Measurements from ENCODE around the gene HAGH.

The HAGH gene

DNA sequence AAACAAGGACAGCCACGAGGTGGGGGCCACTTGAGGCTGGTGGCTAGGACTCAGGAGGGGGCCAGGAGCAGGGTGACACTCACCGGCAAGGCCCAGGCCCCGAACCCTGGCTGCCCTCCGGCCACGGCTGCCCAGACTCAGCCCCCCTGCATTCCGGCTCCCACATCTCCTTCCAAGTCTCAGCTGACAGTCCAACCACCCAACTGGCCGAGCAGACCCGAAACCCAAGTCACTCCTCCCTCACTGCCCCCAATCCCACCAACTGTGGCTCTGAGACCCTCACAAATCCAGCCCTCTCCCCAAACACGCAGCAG, 9.4 kb downstream of the HAGH start:
- TF ChIP-seq, protein P1, sequence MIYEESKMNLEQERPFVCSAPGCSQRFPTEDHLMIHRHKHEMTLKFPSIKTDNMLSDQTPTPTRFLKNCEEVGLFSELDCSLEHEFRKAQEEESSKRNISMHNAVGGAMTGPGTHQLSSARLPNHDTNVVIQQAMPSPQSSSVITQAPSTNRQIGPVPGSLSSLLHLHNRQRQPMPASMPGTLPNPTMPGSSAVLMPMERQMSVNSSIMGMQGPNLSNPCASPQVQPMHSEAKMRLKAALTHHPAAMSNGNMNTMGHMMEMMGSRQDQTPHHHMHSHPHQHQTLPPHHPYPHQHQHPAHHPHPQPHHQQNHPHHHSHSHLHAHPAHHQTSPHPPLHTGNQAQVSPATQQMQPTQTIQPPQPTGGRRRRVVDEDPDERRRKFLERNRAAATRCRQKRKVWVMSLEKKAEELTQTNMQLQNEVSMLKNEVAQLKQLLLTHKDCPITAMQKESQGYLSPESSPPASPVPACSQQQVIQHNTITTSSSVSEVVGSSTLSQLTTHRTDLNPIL (CRISPR knock-in tag; IDR thresholded peaks at IDR 0.05; ENCODE audit: low read depth), result no peak
- TF ChIP-seq ESRRG (CRISPR knock-in tag; IDR thresholded peaks at IDR 0.05) (no peak), TCF4 (CRISPR knock-in tag; IDR thresholded peaks at IDR 0.05; ENCODE audit: borderline replicate concordance) (no peak), BACH2 (CRISPR knock-in tag; IDR thresholded peaks at IDR 0.05; ENCODE audit: borderline replicate concordance) (no peak)
- ATAC-seq, result no peak

DNA sequence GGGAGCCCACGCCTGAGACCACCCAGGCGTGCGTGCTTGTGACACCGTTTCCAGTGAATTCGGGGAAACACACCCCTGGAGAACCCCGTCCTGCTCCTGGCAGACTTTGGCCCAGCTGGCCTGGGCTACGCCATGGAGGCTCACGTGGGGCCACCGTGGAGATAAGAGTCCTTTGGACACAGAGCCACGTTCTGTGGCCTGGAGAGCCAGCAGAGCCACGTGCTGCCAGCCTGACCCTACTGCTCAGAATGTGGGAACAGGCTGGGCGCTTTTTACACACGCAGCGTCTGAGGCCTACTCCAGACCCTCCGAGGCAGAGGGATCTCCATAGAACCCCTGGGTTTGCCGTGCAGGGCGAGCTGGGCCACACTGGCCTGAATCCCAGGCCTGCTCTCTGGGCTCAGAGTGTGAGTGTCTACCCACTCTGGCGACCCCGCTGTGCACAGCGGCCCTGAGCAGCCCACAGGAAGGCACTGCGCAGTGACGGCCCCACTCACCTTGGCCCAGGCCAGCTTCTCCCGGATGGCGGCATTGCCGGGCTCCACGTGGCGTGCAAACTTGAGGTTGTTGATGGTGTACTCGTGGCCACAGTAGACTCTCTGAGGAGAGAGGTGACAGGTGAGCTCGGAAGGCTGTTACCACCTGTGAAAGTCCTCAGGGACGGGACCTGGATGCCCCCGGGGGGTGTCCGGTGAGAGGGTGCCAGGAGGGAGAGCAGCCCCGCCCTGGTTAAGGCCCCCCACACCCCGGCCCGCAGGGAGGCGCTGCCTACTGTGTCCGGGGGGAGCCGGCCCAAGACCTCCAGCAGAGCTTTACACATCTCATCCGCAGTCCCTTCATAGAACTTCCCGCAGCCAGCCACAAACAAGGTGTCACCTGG, 10.0 kb downstream of the HAGH start:
- TF ChIP-seq ZNF8 (CRISPR knock-in tag; IDR thresholded peaks at IDR 0.05), result no peak
- TF ChIP-seq ARNTL (CRISPR knock-in tag; IDR thresholded peaks at IDR 0.05; ENCODE audit: borderline replicate concordance, low read depth), result no peak
- no peak for TF ChIP-seq CSDC2 (CRISPR knock-in tag; IDR thresholded peaks at IDR 0.05)
- no peak for TF ChIP-seq ISL1 (CRISPR knock-in tag; IDR thresholded peaks at IDR 0.05)
- TF ChIP-seq OSR1 (CRISPR knock-in tag; IDR thresholded peaks at IDR 0.05), result no peak
- no peak for TF ChIP-seq TCF4 (CRISPR knock-in tag; IDR thresholded peaks at IDR 0.05; ENCODE audit: borderline replicate concordance)
- TF ChIP-seq, protein P2, sequence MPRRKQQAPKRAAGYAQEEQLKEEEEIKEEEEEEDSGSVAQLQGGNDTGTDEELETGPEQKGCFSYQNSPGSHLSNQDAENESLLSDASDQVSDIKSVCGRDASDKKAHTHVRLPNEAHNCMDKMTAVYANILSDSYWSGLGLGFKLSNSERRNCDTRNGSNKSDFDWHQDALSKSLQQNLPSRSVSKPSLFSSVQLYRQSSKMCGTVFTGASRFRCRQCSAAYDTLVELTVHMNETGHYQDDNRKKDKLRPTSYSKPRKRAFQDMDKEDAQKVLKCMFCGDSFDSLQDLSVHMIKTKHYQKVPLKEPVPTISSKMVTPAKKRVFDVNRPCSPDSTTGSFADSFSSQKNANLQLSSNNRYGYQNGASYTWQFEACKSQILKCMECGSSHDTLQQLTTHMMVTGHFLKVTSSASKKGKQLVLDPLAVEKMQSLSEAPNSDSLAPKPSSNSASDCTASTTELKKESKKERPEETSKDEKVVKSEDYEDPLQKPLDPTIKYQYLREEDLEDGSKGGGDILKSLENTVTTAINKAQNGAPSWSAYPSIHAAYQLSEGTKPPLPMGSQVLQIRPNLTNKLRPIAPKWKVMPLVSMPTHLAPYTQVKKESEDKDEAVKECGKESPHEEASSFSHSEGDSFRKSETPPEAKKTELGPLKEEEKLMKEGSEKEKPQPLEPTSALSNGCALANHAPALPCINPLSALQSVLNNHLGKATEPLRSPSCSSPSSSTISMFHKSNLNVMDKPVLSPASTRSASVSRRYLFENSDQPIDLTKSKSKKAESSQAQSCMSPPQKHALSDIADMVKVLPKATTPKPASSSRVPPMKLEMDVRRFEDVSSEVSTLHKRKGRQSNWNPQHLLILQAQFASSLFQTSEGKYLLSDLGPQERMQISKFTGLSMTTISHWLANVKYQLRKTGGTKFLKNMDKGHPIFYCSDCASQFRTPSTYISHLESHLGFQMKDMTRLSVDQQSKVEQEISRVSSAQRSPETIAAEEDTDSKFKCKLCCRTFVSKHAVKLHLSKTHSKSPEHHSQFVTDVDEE (CRISPR knock-in tag; IDR thresholded peaks at IDR 0.05), result no peak
- TF ChIP-seq, protein P3, sequence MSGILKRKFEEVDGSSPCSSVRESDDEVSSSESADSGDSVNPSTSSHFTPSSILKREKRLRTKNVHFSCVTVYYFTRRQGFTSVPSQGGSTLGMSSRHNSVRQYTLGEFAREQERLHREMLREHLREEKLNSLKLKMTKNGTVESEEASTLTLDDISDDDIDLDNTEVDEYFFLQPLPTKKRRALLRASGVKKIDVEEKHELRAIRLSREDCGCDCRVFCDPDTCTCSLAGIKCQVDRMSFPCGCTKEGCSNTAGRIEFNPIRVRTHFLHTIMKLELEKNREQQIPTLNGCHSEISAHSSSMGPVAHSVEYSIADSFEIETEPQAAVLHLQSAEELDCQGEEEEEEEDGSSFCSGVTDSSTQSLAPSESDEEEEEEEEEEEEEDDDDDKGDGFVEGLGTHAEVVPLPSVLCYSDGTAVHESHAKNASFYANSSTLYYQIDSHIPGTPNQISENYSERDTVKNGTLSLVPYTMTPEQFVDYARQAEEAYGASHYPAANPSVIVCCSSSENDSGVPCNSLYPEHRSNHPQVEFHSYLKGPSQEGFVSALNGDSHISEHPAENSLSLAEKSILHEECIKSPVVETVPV (CRISPR knock-in tag; IDR thresholded peaks at IDR 0.05), result no peak
- ATAC-seq, result no peak; the same call in 2 of the 3 replicates

DNA sequence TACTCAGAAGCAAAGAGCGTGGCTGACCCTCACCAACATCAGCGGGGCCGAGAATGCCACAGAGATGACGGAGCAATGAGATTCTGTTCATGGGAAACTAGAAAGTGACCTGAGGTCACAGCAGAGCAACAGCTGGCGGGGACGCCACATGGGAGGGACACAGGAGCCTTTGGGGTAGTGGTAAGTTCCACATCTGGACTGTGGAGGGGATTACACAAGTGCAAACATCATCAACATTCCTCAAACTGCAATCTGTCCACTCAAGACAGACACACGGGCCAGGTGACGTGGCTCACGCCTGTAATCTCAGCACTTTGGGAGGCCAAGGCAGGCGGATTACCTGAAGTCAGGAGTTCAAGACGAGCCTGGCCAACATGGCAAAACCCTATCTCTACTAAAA, 11.2 kb downstream of the HAGH start:
- no peak for TF ChIP-seq ZNF565 (CRISPR knock-in tag; conservative IDR thresholded peaks at IDR 0.05; ENCODE audit: low read depth)
- no peak for TF ChIP-seq RARB (CRISPR knock-in tag; IDR thresholded peaks at IDR 0.05)
- TF ChIP-seq, protein P4, sequence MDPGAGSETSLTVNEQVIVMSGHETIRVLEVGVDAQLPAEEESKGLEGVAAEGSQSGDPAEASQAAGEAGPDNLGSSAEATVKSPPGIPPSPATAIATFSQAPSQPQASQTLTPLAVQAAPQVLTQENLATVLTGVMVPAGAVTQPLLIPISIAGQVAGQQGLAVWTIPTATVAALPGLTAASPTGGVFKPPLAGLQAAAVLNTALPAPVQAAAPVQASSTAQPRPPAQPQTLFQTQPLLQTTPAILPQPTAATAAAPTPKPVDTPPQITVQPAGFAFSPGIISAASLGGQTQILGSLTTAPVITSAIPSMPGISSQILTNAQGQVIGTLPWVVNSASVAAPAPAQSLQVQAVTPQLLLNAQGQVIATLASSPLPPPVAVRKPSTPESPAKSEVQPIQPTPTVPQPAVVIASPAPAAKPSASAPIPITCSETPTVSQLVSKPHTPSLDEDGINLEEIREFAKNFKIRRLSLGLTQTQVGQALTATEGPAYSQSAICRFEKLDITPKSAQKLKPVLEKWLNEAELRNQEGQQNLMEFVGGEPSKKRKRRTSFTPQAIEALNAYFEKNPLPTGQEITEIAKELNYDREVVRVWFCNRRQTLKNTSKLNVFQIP (CRISPR knock-in tag; IDR thresholded peaks at IDR 0.05; ENCODE audit: borderline replicate concordance, low read depth), result no peak
- TF ChIP-seq, protein P2 (CRISPR knock-in tag; IDR thresholded peaks at IDR 0.05), result no peak
- TF ChIP-seq BACH2 (CRISPR knock-in tag; IDR thresholded peaks at IDR 0.05; ENCODE audit: borderline replicate concordance), result no peak
- no peak for TF ChIP-seq ZC3H10 (CRISPR knock-in tag; IDR thresholded peaks at IDR 0.05)
- no peak for TF ChIP-seq TOX (CRISPR knock-in tag; IDR thresholded peaks at IDR 0.05; ENCODE audit: borderline replicate concordance)
- no peak for TF ChIP-seq GLIS3 (CRISPR knock-in tag; IDR thresholded peaks at IDR 0.05)
- no peak for TF ChIP-seq PPARA (CRISPR knock-in tag; IDR thresholded peaks at IDR 0.05; ENCODE audit: borderline replicate concordance)
- no peak for TF ChIP-seq ZNF8 (CRISPR knock-in tag; IDR thresholded peaks at IDR 0.05)
- no peak for TF ChIP-seq ZFP3 (CRISPR knock-in tag; IDR thresholded peaks at IDR 0.05)
- ATAC-seq, result no peak
